Heart right ventricle (tissue), 16 donors: ENCODE measurements around the gene ERG28. TPM values are rescaled to one million over a fixed set of nuclear protein-coding genes. Genes with fewer than 3 reads are reported as not detected.

Experiments
- ATAC-seq, 8 donors: fragments of 200-7000 bp; cut with Tn5 transposase; one replicate each; pipeline ENCODE4 v1.9.1; 2020; ENCODE audit warnings: mild to moderate bottlenecking in 8 of 8, moderate library complexity in 8 of 8, moderate number of reproducible peaks in 1 of 8
- DNase-seq, 2 donors: peaks; one replicate each; pipeline ENCODE4 v3.0.0-alpha.2; 2020
- H3K27ac ChIP-seq, 10 donors: fragments of 200-600 bp; sonication (generic) in 2 of 10; one replicate each; pipeline versions ENCODE4 v1.5.0 to v1.8.0; 2020 to 2022; ENCODE audit warnings: mild to moderate bottlenecking in 3 of 10
- H3K27me3 ChIP-seq, 7 donors: fragments of 200-600 bp; one replicate each; pipeline ENCODE4 v1.8.0; 2021 to 2022; ENCODE audit warnings: mild to moderate bottlenecking in 2 of 7
- H3K36me3 ChIP-seq, 9 donors: fragments of 200-600 bp; sonication (generic) in 1 of 9; one replicate each; pipeline versions ENCODE4 v1.5.0 to v1.8.0; 2020 to 2022; ENCODE audit warnings: mild to moderate bottlenecking in 2 of 9
- H3K4me1 ChIP-seq, 9 donors: fragments of 200-600 bp; sonication (generic) in 1 of 9; one replicate each; pipeline versions ENCODE4 v1.5.0 to v1.8.0; 2020 to 2022; ENCODE audit warnings: mild to moderate bottlenecking in 4 of 9
- H3K4me3 ChIP-seq, 10 donors: fragments of 200-600 bp; sonication (generic) in 2 of 10; one replicate each; pipeline versions ENCODE4 v1.5.0 to v1.8.0; 2020 to 2022; ENCODE audit warnings: mild to moderate bottlenecking in 7 of 10, moderate library complexity in 2 of 10
- H3K9me3 ChIP-seq, 11 donors: fragments of 200-600 bp in 10 of 11; sonication (generic) in 2 of 11; one replicate each; pipeline versions ENCODE4 v1.5.0 to v1.8.0; 2013 to 2022; ENCODE audit warnings: mild to moderate bottlenecking in 2 of 11, control low read depth in 1 of 11, moderate library complexity in 1 of 11
- CTCF ChIP-seq, 9 donors: fragments of 200-600 bp; sonication (generic) in 2 of 9; IDR thresholded peaks; one replicate each; pipeline versions ENCODE4 v1.5.0 to v1.8.0; 2021 to 2022; ENCODE audit warnings: antibody characterized with exemption in 9 of 9, mild to moderate bottlenecking in 5 of 9, moderate library complexity in 1 of 9
- WGBS, 2 donors: extraction: QIAGEN DNeasy Blood & Tissue Kit; methylation state at CpG; one replicate each; pipeline ENCODE4 v1.1.7; 2013; ENCODE audit warnings: inconsistent platforms in 1 of 2; 5-methylcytosine and 5-hydroxymethylcytosine counted together
- intact Hi-C, 10 donors: fragments of 100-400 bp; cut with DNase I; formaldehyde crosslinking; loops; one replicate each; pipeline versions ENCODE4 v1.11.1 to v1.14.2; 2022
- polyA plus RNA-seq, 2 donors: library from polyadenylated mRNA; stranded (reverse); fragments of 200-250 nt; gene quantifications; one replicate each; pipeline ENCODE4 v1.2.3, GENCODE V29; 2013
- total RNA-seq, 10 donors: library from RNA; stranded (reverse); fragmentation: NEBNext Ultra II Directional in 3 of 10; extraction: Animal tissue kit (Norgen Biotek cat#: 25700) in 3 of 10; gene quantifications; one replicate each; pipeline versions ENCODE4 v1.2.1 to v1.2.4, GENCODE V29; 2021 to 2023
- donor health status: Arrhythmogenic right ventricular cardiomyopathy.
- donor health status: ischemic (EF 13 %, LVEDD 7.1; RV severe dilation, severe dysfunction).
- donor health status: healthy with polysubstance abuse.
- donor health status: DM: no; HTN: yes; CAD: no.
- donor health status: DM: no; HTN: no; CAD: no.
- donor health status: ischemic (EF 25% LVEDD 6.9; RV normal size, moderate dysfunction).
- donor health status: ischemic (EF 25% LVEDD 5.7; RV mildly dilated, moderate dysfunction).
- donor health status: healthy.
- donor health status: DM: yes; HTN: yes; CAD: no.
- donor health status: Ischemic cardiomyopathy.
- donor health status: ischemic (EF 35%, LVEDD 5.7; RV mildly dilated, moderate dysfunction).
- donor health status: nonischemic (EF 11% LVEDD 7.7; RV severe dilation, severe dysfunction).
- donor health status: DM: yes; HTN: yes; CAD: no.
- donor health status: PGD.
- donor health status: ischemic (EF 29% LVEDD 5.4; RV normal size, mild dysfunction).
- donor health status: nonischemic (EF 23%, LVEDD 6.1; RV moderate dilation, normal function).

The ERG28 gene
- total and polyA plus RNA-seq, 12 donors, result 6.3 to 14.6 (median 6.9) TPM

- intact Hi-C loops, result no loop called here
- peaks cover 0 to 83% (median 35%) of the 10 kb centered on the region in 9 donors for H3K4me1 ChIP-seq
- H3K9me3 ChIP-seq, result peaks cover 0 to 12% (median 0%) of the 10 kb centered on the region in 11 donors
- no peak overlapping the region for H3K4me3 ChIP-seq
- DNase-seq (no peak), ATAC-seq (no peak)
- peak overlapping the region in 1 of 10 donors; percentile 78 for H3K27ac ChIP-seq
- no peak for TF ChIP-seq CTCF (IDR thresholded peaks at IDR 0.05)
- H3K27me3 ChIP-seq, result no peaks in the 10 kb centered on the region
- no peaks in the 10 kb centered on the region for H3K36me3 ChIP-seq
- 93 to 100% methylated on average over 1 of the region's 1 CpG for WGBS, 2 donors
Observed at GRCh38 chr14:75607044-75607443, 53.6 kb downstream of the ERG28 start.

DNA sequence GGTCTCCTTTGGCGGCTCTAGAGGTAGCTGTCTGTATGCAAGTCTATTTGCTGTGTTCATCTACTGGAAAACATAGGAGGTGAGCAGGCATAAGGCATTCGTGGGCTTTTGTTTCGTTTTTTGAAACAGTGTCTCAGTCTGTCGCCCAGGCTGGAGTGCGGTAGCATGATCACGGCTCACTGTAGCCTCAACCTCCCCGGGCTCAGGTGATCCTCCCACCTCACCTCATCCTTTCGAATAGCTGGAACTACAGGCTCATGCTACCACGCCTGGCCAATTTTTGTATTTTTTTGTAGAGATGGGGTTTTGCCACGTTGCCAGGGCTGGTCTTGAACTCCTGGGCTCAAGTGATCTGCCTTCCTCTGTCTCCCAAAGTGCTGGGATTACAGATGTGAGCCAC lies 54.8 kb downstream of the ERG28 start:
- no peak for TF ChIP-seq CTCF (IDR thresholded peaks at IDR 0.05)
- H3K4me3 ChIP-seq, result peak overlapping the region in 6 of 10 donors; percentile 4 to 41 (median 20)
- peaks cover 0 to 77% (median 32%) of the 10 kb centered on the region in 9 donors for H3K4me1 ChIP-seq
- DNase-seq (no peak), ATAC-seq (peak in 1 of 8 donors; percentile 15)
- WGBS, 2 donors, result 65 to 66% methylated on average over 10 of the region's 10 CpGs
- no peaks in the 10 kb centered on the region for H3K36me3 ChIP-seq
- peak overlapping the region in 5 of 10 donors; percentile 2 to 78 (median 61) for H3K27ac ChIP-seq
- peaks cover 0 to 12% (median 0%) of the 10 kb centered on the region in 11 donors for H3K9me3 ChIP-seq
- intact Hi-C loops, result no loop called here
- H3K27me3 ChIP-seq, result no peaks in the 10 kb centered on the region

DNA sequence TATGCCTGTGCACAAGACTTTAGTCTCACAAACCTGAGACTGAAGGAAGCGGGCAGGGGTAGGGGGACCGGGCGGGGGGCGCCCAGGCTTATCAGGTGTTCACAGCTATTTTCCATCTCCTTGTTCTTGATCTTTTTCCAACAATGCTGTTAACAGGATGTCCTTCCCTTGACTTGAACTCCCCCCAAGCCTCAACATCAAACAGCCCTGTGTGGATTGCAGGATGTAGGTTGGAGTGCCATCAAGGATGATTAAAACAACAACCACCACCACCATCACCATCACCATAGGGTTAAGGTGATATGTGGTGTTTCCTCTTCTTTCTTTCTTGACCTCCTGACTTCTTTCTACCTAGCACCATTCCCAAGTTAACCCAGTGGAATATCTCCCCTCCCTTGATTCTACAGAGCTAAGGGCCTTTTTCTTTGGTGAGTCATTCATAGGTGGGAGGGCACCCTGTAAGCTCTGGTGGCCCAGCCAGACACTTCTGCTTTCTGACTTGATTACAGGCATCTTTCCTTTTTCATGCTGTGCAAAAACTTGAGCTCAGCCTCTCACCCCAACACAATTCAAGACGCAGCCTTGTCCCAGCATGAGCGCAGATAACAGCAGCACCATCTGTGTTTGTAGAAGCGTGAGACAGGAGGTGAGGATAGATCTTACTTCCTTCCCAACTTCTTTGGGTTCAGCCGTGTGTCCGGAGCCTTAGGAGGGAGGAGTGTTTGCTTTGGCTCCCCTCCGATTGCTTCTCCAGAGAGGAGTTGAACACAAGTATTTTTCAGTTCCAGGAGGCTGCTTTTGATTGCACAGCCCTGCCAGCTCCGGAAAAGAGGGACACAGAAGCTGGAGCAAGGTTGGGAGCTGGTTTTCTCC lies 55.5 kb downstream of the ERG28 start:
- intact Hi-C loops, result no loop called here

More for the DNA sequence above, 55.5 kb downstream of the ERG28 start:
- H3K36me3 ChIP-seq, result no peaks in the 10 kb centered on the region
- H3K27me3 ChIP-seq, result no peaks in the 10 kb centered on the region
- 46 to 62% methylated on average over 11 of the region's 11 CpGs for WGBS, 2 donors
- ATAC-seq, result peak; percentile 53 to 83 (median 72)
- peak in 1 of 2 donors; percentile 59 for DNase-seq
- peaks cover 0 to 74% (median 25%) of the 10 kb centered on the region in 9 donors for H3K4me1 ChIP-seq
- peak overlapping the region in 6 of 10 donors; percentile 4 to 41 (median 20) for H3K4me3 ChIP-seq
- TF ChIP-seq CTCF (IDR thresholded peaks at IDR 0.05), result no peak
- peak overlapping the region in 6 of 10 donors; percentile 2 to 78 (median 61) for H3K27ac ChIP-seq
- peaks cover 0 to 12% (median 0%) of the 10 kb centered on the region in 11 donors for H3K9me3 ChIP-seq
